Psoas muscle (tissue), 7 donors: Measurements from ENCODE around the gene HSF5. TPM values are rescaled to one million over a fixed set of nuclear protein-coding genes. Genes with fewer than 3 reads are reported as not detected.

Experiments used
- polyA plus RNA-seq, 3 donors: library from polyadenylated mRNA; stranded (reverse); fragments of 200-250 nt; gene quantifications; one replicate each; pipeline ENCODE4 v1.2.3, GENCODE V29; 2013
- total RNA-seq, 4 donors: library from RNA; stranded (reverse); fragmentation: NEBNext Ultra II Directional in 2 of 4; extraction: Animal tissue kit (Norgen Biotek cat#: 25700) in 2 of 4; gene quantifications; one replicate each; pipeline versions ENCODE4 v1.2.1 to v1.2.4, GENCODE V29; 2021 to 2023
- donor health status: healthy with polysubstance abuse.
- donor health status: DM: no; HTN: no; CAD: no; lungs with moderate emphysema.
- donor health status: Bipolar disorder and iron deficiency.
- donor health status: healthy.
- donor health status: DM: no; HTN: no; CAD: no.
- donor health status: DM: no; HTN: no; CAD: no.
- donor health status: DM: yes; HTN: yes; CAD: no.

Gene HSF5
- total and polyA plus RNA-seq, 7 donors, result not detected

Other genes starting within 250 kb of the HSF5 start
- gene LPO, start 249.8 kb downstream of the HSF5 start, total RNA-seq, result not detected
- gene LPO, start 249.8 kb downstream of the HSF5 start, polyA plus RNA-seq, result under 1 TPM in 1 of 3 donors, not detected in 2; 0.01 TPM
- under 1 TPM; 0.38 to 0.95 (median 0.57) TPM for gene MPO, start 207.5 kb downstream of the HSF5 start, total RNA-seq
- gene MPO, start 207.5 kb downstream of the HSF5 start, polyA plus RNA-seq, result under 1 TPM; 0.11 to 0.26 (median 0.14) TPM
- gene TSPOAP1, start 159.6 kb downstream of the HSF5 start, total RNA-seq, result 1 to 10 TPM; 2.3 to 6.6 (median 4.4) TPM
- gene TSPOAP1, start 159.6 kb downstream of the HSF5 start, polyA plus RNA-seq, result 1 to 10 TPM in 2 of 3 donors, under 1 TPM in 1; 0.40 to 2.1 (median 1.2) TPM
- 10 to 100 TPM; 52.1 to 58.9 (median 56.2) TPM for gene SUPT4H1, start 136.2 kb downstream of the HSF5 start, total RNA-seq
- 10 to 100 TPM; 56.6 to 86.8 (median 71.3) TPM for gene SUPT4H1, start 136.2 kb downstream of the HSF5 start, polyA plus RNA-seq
- under 1 TPM in 2 of 4 donors, not detected in 2; 0.04 to 0.07 TPM for gene RNF43, start 70.9 kb downstream of the HSF5 start, total RNA-seq
- under 1 TPM in 2 of 3 donors, not detected in 1; 0.03 to 0.25 TPM for gene RNF43, start 70.9 kb downstream of the HSF5 start, polyA plus RNA-seq
- gene MTMR4, start 26.2 kb upstream of the HSF5 start, total RNA-seq, result 10 to 100 TPM in 3 of 4 donors, 1 to 10 TPM in 1; 4.5 to 11.2 (median 10.8) TPM
- gene MTMR4, start 26.2 kb upstream of the HSF5 start, polyA plus RNA-seq, result 1 to 10 TPM; 2.4 to 7.7 (median 4.0) TPM
- gene TEX14, start 203.6 kb upstream of the HSF5 start, total RNA-seq, result 1 to 10 TPM in 1 of 4 donors, under 1 TPM in 2, not detected in 1; 0.13 to 3.5 (median 0.14) TPM
- gene TEX14, start 203.6 kb upstream of the HSF5 start, polyA plus RNA-seq, result under 1 TPM; 0.05 to 0.09 (median 0.06) TPM
- 10 to 100 TPM; 11.0 to 23.2 (median 16.6) TPM for gene RAD51C, start 204.2 kb upstream of the HSF5 start, total RNA-seq
- 10 to 100 TPM; 13.9 to 17.9 (median 17.1) TPM for gene RAD51C, start 204.2 kb upstream of the HSF5 start, polyA plus RNA-seq